Neuronal stem cell (in vitro differentiated cells): ENCODE data around the gene PTPRT.

Source experiments
- DNase-seq: peaks from one replicate; pipeline ENCODE4 v3.0.0-alpha.2; 2013; ENCODE audit warnings: low spot score
- H2AFZ ChIP-seq: one replicate; pipeline ENCODE4 v1.6.1; 2013; ENCODE audit warnings: mild to moderate bottlenecking, low read length, inconsistent platforms
- H2AK5ac ChIP-seq: 2 replicates; pipeline ENCODE4 v1.6.1; 2013; ENCODE audit warnings: low read depth, mild to moderate bottlenecking, inconsistent platforms, low read length, moderate library complexity, mixed read lengths
- H2BK120ac ChIP-seq: 2 replicates; pipeline ENCODE4 v1.6.1; 2013; ENCODE audit warnings: low read depth, mild to moderate bottlenecking, inconsistent platforms, low read length, moderate library complexity, mixed read lengths
- H2BK12ac ChIP-seq: one replicate; pipeline ENCODE4 v1.6.1; 2013; ENCODE audit warnings: low read length, inconsistent platforms
- H2BK15ac ChIP-seq: 2 replicates; pipeline ENCODE4 v1.6.1; 2013; ENCODE audit warnings: mild to moderate bottlenecking, low read length, inconsistent platforms, mixed read lengths
- H2BK5ac ChIP-seq: one replicate; pipeline ENCODE4 v1.6.1; 2013; ENCODE audit warnings: inconsistent platforms, mild to moderate bottlenecking, low read length, moderate library complexity
- H3K14ac ChIP-seq: one replicate; pipeline ENCODE4 v1.6.1; 2013; ENCODE audit warnings: low read length, inconsistent platforms
- H3K18ac ChIP-seq: 2 replicates; pipeline ENCODE4 v1.6.1; 2013; ENCODE audit warnings: low read length, inconsistent platforms
- H3K23ac ChIP-seq: 2 replicates; pipeline ENCODE4 v1.6.1; 2013; ENCODE audit warnings: low read depth, mild to moderate bottlenecking, mixed read lengths, low read length, inconsistent platforms; ENCODE audit not compliant: poor library complexity
- H3K27ac ChIP-seq: replicated peaks from 3 replicates; pipeline ENCODE4 v1.5.1; 2013; ENCODE audit warnings: low read length, inconsistent platforms
- H3K27me3 ChIP-seq, 3 experiments: 2 replicates each; pipeline ENCODE4 v1.6.1; 2013; ENCODE audit warnings: low read length in 3 of 3, mild to moderate bottlenecking in 2 of 3, inconsistent platforms in 1 of 3, low read depth in 1 of 3, mixed read lengths in 1 of 3, moderate library complexity in 1 of 3; ENCODE audit not compliant: control insufficient read depth in 3 of 3, insufficient read depth in 3 of 3
- H3K36me3 ChIP-seq, 2 donors: replicated peaks in 1 of 2; 2 replicates each; pipeline ENCODE4 v1.6.1; 2013; ENCODE audit warnings: low read length in 2 of 2; ENCODE audit not compliant: control insufficient read depth in 2 of 2, insufficient read depth in 2 of 2
- H3K4ac ChIP-seq: 2 replicates; pipeline ENCODE4 v1.6.1; 2013; ENCODE audit warnings: inconsistent platforms, mild to moderate bottlenecking, low read length, moderate library complexity
- H3K4me1 ChIP-seq, 2 donors: 1 replicate in 1 of 2; 2 replicates in 1 of 2; pipeline ENCODE4 v1.6.1; 2013; ENCODE audit warnings: low read length in 2 of 2, low read depth in 1 of 2; ENCODE audit not compliant: control insufficient read depth in 2 of 2, insufficient read depth in 1 of 2
- H3K4me2 ChIP-seq: one replicate; pipeline ENCODE4 v1.6.1; 2013; ENCODE audit warnings: mild to moderate bottlenecking, low read length, inconsistent platforms; ENCODE audit not compliant: insufficient read depth, poor library complexity, severe bottlenecking
- H3K4me3 ChIP-seq, 2 donors: 2 replicates each; pipeline ENCODE4 v1.5.1; 2013; ENCODE audit warnings: low read length in 2 of 2, mild to moderate bottlenecking in 2 of 2, inconsistent platforms in 1 of 2, moderate library complexity in 1 of 2
- H3K79me1 ChIP-seq: one replicate; pipeline ENCODE4 v1.6.1; 2013; ENCODE audit warnings: low read depth, mild to moderate bottlenecking, inconsistent platforms, low read length, moderate library complexity
- H3K9ac ChIP-seq: one replicate; pipeline ENCODE4 v1.6.1; 2013; ENCODE audit warnings: mild to moderate bottlenecking, low read depth, low read length, inconsistent platforms; ENCODE audit not compliant: poor library complexity
- H3K9me3 ChIP-seq, 2 donors: replicated peaks in 1 of 2; 2 replicates each; pipeline versions ENCODE3 to v1.6.1; 2013; ENCODE audit warnings: low read length in 2 of 2, mild to moderate bottlenecking in 2 of 2, inconsistent platforms in 1 of 2, low read depth in 1 of 2, mixed read lengths in 1 of 2, moderate library complexity in 1 of 2; ENCODE audit not compliant: control insufficient read depth in 2 of 2, insufficient read depth in 1 of 2
- H4K8ac ChIP-seq: one replicate; pipeline ENCODE4 v1.6.1; 2013; ENCODE audit warnings: low read depth, mild to moderate bottlenecking, inconsistent platforms, low read length, moderate library complexity
- H4K91ac ChIP-seq: one replicate; pipeline ENCODE4 v1.6.1; 2013; ENCODE audit warnings: low read length, low read depth, mild to moderate bottlenecking, inconsistent platforms; ENCODE audit not compliant: poor library complexity
- WGBS, 2 donors: extraction: QIAGEN DNeasy Blood & Tissue Kit; methylation state at CpG; one replicate each; pipeline ENCODE4 v1.1.7; 2013; ENCODE audit warnings: missing lambda C conversion rate in 2 of 2, mixed read lengths in 1 of 2; ENCODE audit not compliant: insufficient read length in 2 of 2, insufficient replicate concordance in 1 of 2; ENCODE audit errors: extremely low coverage in 2 of 2; 5-methylcytosine and 5-hydroxymethylcytosine counted together

PTPRT gene

GRCh38 chr20:42067174-42067573 lies 1122.5 kb downstream of the PTPRT start:
- H2BK15ac ChIP-seq = no peak overlapping the region
- H3K4me1 ChIP-seq = no peaks in the 10 kb centered on the region
- no peak overlapping the region for H3K4me2 ChIP-seq
- H3K14ac ChIP-seq = no peak overlapping the region
- no peaks in the 10 kb centered on the region for H3K36me3 ChIP-seq
- no peak overlapping the region for H2BK12ac ChIP-seq
- no peak overlapping the region for H2AK5ac ChIP-seq
- H3K4ac ChIP-seq = no peak overlapping the region
- H2AFZ ChIP-seq = no peak overlapping the region
- no peak overlapping the region for H3K27ac ChIP-seq
- no peaks in the 10 kb centered on the region for H3K79me1 ChIP-seq
- no peak for DNase-seq
- no CpG with 5 or more reads among the region's 5 CpGs for WGBS, 2 donors
- H4K91ac ChIP-seq = no peak overlapping the region
- no peak overlapping the region for H3K4me3 ChIP-seq
- no peak overlapping the region for H3K23ac ChIP-seq
- H4K8ac ChIP-seq = no peak overlapping the region
- H3K9ac ChIP-seq = peak overlapping the region; percentile 50
- H3K9me3 ChIP-seq = no peaks in the 10 kb centered on the region
- no peak overlapping the region for H2BK5ac ChIP-seq
- H3K18ac ChIP-seq = peak overlapping the region; percentile 41
- peaks cover 0 to 4% (median 0%) of the 10 kb centered on the region in 3 experiments for H3K27me3 ChIP-seq
- H2BK120ac ChIP-seq = no peak overlapping the region

GRCh38 chr20:42063141-42063540 lies 1126.6 kb downstream of the PTPRT start:
- no peaks in the 10 kb centered on the region for H3K4me1 ChIP-seq
- no peak overlapping the region for H2BK120ac ChIP-seq
- H3K27me3 ChIP-seq = peaks cover 0 to 4% (median 0%) of the 10 kb centered on the region in 3 experiments
- H2BK5ac ChIP-seq = no peak overlapping the region
- no peak overlapping the region for H2BK12ac ChIP-seq
- H3K18ac ChIP-seq = no peak overlapping the region
- no peak overlapping the region for H3K9ac ChIP-seq
- no peaks in the 10 kb centered on the region for H3K79me1 ChIP-seq
- no peak overlapping the region for H3K14ac ChIP-seq
- no peaks in the 10 kb centered on the region for H3K36me3 ChIP-seq
- DNase-seq = no peak
- H3K4me3 ChIP-seq = no peak overlapping the region
- no peak overlapping the region for H2AK5ac ChIP-seq
- H3K27ac ChIP-seq = no peak overlapping the region
- H4K91ac ChIP-seq = no peak overlapping the region
- H3K4ac ChIP-seq = no peak overlapping the region
- H2BK15ac ChIP-seq = no peak overlapping the region
- no peaks in the 10 kb centered on the region for H3K9me3 ChIP-seq
- no peak overlapping the region for H3K4me2 ChIP-seq
- H3K23ac ChIP-seq = no peak overlapping the region
- H2AFZ ChIP-seq = no peak overlapping the region
- WGBS, 2 donors = no CpG with 5 or more reads among the region's 4 CpGs
- no peak overlapping the region for H4K8ac ChIP-seq

- no peak overlapping the region for H3K27ac ChIP-seq
- no CpG with 5 or more reads among the region's 3 CpGs for WGBS, 2 donors
These were observed 1136.4 kb downstream of the PTPRT start for GRCh38 chr20:42053350-42053749.

GRCh38 chr20:42051921-42052320 lies 1137.8 kb downstream of the PTPRT start:
- H3K9ac ChIP-seq = peak overlapping the region; percentile 34
- H2BK120ac ChIP-seq = no peak overlapping the region
- H3K27ac ChIP-seq = no peak overlapping the region
- H3K23ac ChIP-seq = no peak overlapping the region
- no peak overlapping the region for H3K18ac ChIP-seq
- no peak overlapping the region for H4K8ac ChIP-seq
- no peak overlapping the region for H3K14ac ChIP-seq
- H2BK12ac ChIP-seq = no peak overlapping the region
- no peak overlapping the region for H3K4ac ChIP-seq
- no peaks in the 10 kb centered on the region for H3K9me3 ChIP-seq
- no peaks in the 10 kb centered on the region for H3K27me3 ChIP-seq
- no peaks in the 10 kb centered on the region for H3K36me3 ChIP-seq
- H2BK5ac ChIP-seq = no peak overlapping the region
- no peak overlapping the region for H3K4me2 ChIP-seq
- H3K4me1 ChIP-seq = no peaks in the 10 kb centered on the region
- H3K79me1 ChIP-seq = no peaks in the 10 kb centered on the region
- H2AFZ ChIP-seq = no peak overlapping the region
- H2BK15ac ChIP-seq = no peak overlapping the region
- no CpG with 5 or more reads among the region's 5 CpGs for WGBS, 2 donors
- H4K91ac ChIP-seq = no peak overlapping the region
- no peak for DNase-seq
- H3K4me3 ChIP-seq = no peak overlapping the region
- H2AK5ac ChIP-seq = no peak overlapping the region

More at GRCh38 chr20:42053350-42053749, 1136.4 kb downstream of the PTPRT start:
- Histone ChIP-seq H2AK5ac (no peak overlapping the region), H2BK5ac (no peak overlapping the region), H2BK12ac (no peak overlapping the region), H2BK120ac (no peak overlapping the region), H3K4me2 (no peak overlapping the region), H3K23ac (no peak overlapping the region), H3K4ac (no peak overlapping the region), H4K91ac (no peak overlapping the region), H3K14ac (no peak overlapping the region), H3K36me3 (no peaks in the 10 kb centered on the region), H3K18ac (no peak overlapping the region), H3K4me3 (no peak overlapping the region), H3K79me1 (no peaks in the 10 kb centered on the region), H3K9me3 (no peaks in the 10 kb centered on the region), H2AFZ (no peak overlapping the region), H3K9ac (no peak overlapping the region), H2BK15ac (no peak overlapping the region), H4K8ac (no peak overlapping the region), H3K27me3 (no peaks in the 10 kb centered on the region), H3K4me1 (no peaks in the 10 kb centered on the region)
- DNase-seq = no peak
